ENCODE measurements around the gene STAG1.

- TF ChIP-seq CAMTA2 (CRISPR knock-in tag; conservative IDR thresholded peaks at IDR 0.05): no peak
- TF ChIP-seq PRDM10 (IDR thresholded peaks at IDR 0.05; ENCODE audit: partially characterized antibody): no peak
- no peak for TF ChIP-seq SP1 (CRISPR knock-in tag; IDR thresholded peaks at IDR 0.05)
These were observed 424.5 kb downstream of the STAG1 start for GRCh38 chr3:136327671-136328070.

Data from K562 (cell line).